Measurements from ENCODE around the gene TTLL11.

TTLL11 gene

GRCh38 chr9:121822093-121823085, 270.7 kb downstream of the TTLL11 start:
- no peak for DNase-seq

DNA sequence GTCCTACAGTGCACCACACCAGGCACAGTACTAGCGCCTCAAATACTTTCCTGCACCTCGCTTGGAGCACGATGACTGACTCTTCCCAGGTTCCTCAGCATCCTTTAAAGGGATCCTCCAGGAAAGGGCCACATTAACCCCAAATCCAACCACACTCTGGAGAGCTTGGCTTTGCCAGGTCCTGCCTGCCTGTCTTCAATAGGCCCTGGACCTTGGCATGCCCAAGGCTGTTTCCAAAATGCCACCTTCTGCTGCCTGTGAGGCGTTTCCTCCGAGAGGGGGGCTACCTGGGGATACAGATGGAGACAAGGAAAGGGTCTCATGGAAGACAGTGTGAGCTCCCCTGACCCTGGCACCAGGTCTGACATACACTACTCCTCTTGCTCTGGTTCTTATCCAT, 271.8 kb downstream of the TTLL11 start:
- DNase-seq: no peak

DNA sequence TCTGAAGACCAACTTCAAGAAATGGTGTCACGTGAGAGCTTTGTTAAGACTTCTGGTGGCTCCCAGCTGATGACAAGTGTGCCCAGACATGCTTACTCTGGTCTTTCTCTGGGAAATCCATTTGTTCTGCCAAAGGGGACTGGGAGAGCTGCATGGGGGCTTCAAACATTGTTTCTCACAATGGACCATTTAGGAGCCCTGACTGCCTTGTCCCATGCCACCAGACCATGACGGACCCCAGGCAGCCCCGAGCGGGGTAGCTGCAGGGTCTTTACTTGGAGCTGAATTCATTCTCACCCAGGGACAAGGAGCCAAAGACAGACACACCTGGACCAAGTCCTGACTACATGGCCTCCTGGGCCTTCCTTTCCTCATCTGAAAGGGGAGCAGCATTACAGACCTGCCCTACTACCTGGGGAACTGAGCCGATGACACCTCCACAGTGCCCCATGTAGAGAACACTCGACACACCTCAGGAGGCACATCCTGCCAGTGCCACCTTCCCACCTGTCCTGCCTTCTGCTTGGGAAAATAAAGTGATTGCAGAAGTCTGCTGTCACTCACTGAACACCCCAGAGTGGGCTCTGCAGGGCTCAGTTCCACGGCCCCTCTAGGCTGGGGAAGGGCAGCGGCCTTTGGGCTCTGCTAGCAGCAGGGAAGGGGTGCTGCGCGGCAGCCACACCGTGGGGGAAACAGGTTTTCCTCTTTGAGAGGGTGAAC, 272.7 kb downstream of the TTLL11 start:
- no peak for DNase-seq

DNA sequence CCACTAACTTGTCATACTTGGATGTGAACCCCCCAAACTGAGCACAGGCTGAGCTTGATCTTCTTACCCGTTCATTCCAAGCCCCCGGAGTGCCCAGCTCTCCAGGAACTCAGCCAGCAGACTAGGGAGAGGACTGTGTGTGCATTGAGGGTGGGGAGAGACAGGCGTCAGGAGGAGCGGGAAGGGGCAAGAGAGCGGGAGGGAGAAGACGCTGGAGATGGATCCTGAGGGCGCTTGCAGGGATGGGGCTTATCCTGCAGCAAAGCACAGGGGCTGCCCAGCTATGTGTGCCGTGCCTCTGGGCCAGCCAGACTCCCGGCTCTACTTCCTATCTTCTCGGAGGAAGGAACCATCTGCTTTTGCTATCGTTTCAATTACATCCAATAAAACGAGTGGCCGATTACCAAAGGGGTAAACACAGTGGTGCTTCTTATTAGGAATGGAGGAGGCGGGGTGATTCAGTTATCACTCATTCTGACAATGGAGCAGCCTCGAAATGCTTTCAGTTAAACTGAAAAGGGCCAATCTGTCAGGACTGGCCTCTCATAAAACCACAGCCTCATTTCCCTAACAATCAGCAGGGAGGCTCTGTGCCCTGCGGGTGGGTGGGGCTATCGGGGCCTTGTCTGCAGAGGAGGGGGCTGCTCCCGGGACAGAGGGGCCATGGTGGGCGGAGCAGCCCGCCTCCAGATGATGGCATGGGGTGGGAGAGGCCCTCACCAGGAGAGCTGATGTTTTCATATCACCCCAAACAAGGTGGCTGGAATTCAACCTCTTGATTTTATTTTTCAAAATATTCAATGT, 273.5 kb downstream of the TTLL11 start:
- peak; percentile 7 for DNase-seq

DNA sequence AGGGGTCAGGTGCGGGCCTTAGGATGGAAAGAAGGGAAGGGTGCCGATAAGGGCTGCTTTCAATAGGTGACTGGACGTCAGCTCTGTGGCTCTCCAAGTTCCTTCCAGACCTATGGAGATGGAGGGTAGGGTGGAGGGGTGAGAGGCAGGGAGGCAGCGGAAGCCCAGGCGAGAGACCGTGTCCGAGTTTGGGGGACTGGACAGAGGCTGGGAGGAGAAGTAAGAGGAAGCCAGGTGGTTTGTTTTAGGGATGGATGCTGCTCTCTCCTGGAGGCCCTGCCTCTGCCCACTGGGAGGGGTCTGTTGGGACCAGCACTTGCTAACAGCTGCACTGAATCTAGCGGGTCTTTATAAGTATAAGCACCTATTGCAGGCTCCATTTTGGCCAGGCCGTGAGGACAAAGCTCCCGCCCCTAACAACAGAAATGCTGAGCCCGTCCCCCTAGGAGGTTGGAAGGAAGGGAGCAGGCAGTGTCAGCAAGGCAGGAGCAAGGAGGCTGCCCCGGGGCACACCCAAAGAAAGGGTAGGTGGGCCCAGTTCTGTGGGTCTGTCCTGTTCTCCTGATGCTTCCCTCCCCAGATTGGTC, 274.2 kb downstream of the TTLL11 start:
- no peak for DNase-seq

DNA sequence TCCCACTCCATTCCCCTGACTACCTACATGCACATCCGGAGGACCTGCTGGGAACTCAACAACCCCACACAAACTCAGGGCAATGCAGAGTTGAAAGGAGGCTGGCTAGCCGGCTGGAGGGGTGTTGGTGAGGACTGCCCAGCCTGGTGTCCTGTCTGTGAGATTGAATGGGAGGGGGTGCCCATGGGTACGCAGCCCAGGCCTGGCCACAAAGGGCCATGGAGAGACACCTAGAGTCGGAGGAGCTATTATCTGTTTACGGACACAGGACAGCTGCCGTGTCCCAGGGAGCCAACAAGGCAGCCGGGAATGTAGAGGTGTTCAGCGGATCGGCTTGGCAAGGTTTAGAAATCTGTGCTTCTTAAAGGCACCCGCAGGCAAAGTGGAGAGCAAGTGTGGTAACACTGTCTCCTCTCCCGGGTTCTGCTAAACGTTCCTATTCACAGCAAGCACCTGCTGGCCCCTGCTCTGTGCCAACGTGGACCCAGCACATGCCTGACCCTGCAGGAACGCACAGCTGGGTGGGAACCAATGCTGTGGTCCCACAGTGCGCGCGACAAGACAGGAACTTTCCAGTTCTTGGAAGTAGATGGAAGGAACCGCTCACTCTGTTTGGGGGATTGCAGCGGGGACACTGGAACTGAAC, 275.0 kb downstream of the TTLL11 start:
- no peak for DNase-seq

DNA sequence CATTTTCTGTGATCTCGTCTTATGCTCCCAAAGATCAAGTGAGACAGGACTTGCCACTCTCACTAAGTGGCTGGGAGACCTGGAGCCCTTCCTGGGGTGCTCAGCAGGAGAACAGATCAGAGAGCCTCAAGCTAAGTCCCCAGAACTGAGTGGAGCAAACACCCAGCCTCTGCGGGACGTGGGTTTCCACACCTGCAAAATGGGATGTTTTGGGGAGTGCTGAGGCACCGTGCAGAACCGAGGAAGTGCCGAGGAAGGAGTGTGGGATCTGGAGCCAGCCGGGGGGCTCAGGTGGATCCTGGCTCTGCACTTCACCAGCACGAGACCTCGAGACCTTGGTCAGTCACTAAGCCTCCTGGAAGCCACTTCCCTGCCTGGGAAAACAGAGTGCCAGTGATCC, 275.6 kb downstream of the TTLL11 start:
- DNase-seq: no peak

DNA sequence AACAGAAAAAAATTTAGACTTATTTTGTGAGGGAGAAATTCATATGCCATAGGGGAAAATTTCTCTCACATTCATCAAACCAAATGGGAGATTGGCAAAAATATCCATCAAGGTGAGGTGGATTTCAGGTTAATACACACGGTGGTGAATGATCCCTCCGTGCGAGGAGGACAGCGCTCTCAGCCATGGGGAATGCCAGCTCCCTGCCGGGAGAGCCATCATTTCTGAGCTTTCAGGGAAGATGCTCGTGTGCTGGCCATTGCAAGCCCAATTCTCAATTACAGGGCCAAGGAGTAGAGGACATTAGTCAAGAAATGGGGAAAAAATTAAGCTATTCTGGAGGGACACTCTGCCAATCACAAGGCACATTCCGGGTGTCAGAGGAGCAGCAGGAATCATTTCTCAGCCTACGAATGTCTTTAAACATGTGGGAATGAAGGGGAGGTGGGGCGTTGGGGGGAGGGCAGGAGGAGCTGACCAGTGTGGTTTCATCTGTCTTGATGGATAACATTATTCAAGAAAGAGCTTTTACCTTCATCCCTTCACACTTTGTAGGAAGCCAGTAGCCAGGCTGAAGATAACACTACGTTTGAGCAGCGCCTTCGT, 276.2 kb downstream of the TTLL11 start:
- no peak for DNase-seq

GRCh38 chr9:121816449-121816817, 276.7 kb downstream of the TTLL11 start:
- DNase-seq: no peak

DNA sequence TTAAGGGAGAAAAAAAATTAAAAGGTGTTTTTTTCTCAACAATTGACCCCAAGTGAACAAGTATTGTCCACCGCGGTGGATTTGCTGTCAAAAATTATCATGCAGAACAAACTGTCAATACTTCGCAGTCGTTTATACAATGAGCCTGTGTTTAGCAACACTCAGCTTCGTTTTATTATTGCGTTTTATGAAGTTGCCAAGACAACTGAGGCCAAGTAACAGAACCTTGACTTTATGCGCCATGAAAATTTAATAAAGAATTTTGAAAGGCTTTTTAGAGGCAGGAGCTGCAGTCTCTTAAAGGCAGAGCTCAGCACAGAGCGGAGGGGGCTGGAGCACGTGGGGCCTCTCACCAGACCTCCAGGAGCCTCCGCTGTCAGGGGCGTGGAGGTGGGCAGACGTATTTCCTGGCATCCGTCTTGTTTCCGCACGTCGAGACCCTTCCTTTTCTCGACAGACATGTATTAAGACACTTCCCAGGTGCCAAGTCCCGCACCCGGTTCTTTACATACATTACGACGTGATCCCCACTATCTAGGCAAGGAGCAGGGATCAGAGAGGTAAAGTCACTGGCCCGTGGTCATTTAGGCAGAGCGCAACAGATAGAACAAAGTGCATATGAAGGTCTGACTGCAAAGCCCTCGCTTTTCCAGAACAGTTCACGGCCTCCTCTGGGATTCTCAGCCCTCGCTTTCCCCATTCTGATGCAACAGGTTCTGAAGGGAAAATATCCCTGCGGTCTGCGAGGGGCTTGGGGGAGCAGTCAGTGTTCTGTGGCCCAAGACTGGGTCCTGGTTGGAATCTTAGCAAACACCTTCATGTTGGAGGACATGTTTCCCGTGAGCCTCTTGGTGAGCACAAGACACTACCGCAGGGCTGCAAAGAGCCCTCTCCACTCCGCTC, 277.3 kb downstream of the TTLL11 start:
- no peak for DNase-seq

- DNase-seq: no peak
These were observed 278.0 kb downstream of the TTLL11 start for GRCh38 chr9:121815084-121815483.

GRCh38 chr9:121814594-121814993, 278.5 kb downstream of the TTLL11 start:
- no peak for DNase-seq

GRCh38 chr9:121813519-121814210, 279.4 kb downstream of the TTLL11 start:
- no peak for DNase-seq

DNA sequence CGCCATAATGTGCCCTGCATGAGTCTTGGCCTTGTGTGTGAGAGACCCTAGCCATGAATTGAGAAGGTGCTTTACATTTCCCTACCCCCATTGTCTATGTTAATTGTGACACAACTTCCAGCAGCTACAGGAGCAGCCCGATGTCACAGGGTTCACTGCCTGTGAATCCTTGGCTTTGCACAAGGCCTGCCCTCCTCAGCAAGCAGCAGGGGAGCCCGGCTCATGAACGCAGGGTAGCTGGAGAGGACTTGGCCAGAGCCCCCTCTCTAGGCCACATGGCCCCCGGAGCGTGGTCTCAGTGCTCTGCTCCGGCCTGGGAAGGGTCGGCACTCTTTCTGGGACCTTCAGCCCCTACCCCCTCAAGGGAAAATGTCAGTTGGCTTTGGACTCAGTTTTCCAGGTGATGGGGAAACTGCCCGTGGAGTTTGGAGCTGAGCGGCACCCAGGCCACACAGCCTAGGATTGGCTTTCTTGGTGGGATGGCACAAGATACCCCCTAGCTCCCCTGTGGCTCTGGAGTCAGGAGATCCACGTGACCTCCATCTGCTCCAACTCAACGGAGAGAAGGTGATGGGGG, 280.9 kb downstream of the TTLL11 start:
- DNase-seq: no peak

DNA sequence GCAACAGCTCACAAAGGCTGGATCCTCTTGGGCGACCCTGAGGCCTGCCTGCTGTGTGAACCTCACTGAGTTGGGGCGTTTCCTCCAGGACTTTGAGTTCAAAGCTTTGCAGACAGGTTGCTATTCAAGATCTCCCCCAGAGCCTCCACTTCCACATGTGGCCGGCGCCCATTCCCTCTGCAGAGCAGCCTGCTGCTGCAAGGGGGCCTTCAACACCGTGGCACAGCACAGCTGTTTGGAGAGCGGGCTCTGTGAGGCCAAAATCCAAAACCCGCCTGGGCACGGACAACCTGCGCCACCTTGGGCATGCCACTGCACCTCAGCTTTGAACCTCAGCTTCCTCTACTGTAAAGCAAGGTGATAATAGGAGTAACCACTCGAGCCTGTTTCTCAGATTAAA, 281.4 kb downstream of the TTLL11 start:
- no peak for DNase-seq

DNA sequence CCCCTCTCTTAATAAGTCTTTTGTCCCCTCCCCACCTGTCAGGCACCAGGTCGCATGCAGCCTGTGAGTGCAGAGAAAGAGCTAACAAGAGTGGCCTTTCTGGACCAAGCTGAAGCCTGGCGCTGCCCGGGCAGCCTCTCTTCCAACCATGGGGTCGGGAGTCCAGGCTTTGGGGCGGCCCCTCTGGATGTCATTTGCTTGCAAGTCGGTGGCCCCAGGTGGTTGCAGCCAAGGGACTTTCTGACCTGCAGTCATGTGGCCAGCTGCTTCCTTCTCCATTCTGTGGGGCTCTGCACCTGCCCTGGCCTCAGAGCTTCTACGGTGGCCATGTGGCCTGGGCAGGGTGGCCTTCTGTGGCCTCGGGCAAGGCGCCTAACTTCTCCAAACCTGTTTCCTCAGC, 282.0 kb downstream of the TTLL11 start:
- DNase-seq: no peak

DNA sequence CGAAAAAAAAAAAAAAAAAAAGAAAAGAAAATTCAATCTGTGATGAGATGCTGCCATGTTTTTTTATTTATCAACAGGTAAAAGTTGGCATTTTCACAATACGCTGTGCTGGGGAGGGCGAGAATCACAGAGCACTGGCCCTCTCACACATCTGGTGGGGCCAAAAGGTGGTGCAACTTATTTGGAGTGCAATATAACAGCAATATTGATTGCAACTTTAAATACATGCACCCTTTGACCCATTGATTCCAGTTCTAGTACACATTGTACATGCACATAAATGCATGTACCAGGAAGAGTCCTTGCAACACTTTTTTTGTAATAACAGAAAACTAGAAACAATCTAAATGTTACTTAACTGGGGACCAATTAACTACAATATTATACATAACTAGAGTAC, 282.6 kb downstream of the TTLL11 start:
- DNase-seq: no peak

GRCh38 chr9:121809356-121810050, 283.6 kb downstream of the TTLL11 start:
- no peak for DNase-seq

DNA sequence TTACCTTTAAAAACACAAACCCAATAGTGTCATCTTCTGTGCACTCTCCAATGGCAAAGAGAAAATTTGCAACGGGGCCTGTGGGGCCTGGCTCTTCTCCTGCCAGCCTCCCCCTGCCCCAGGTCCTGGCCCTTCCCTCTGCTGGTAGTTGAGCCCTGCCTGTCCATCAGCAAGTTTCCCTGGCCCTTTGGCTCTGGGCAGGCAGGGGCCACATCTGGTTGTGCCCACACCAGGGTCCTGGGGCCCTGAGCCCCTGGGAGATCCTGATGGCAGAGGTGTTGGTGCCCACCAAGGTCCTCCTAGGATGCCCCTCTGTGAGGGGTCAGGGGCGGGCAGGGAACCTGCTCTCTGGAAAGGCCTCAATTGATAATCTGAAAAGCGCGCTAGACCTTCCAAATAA, 284.3 kb downstream of the TTLL11 start:
- no peak for DNase-seq
